Fibroblast of skin of scalp (primary cell): Measurements from ENCODE around the gene MAP3K6. TPM values are rescaled to one million over a fixed set of nuclear protein-coding genes. Genes with fewer than 3 reads are reported as not detected.
"Not testable (repeated sequence)": the region's sequence is repeated elsewhere in the genome, so short reads cannot be mapped to it uniquely, and the experiment has no call there.

Experiments
- DNase-seq: peaks from one replicate; pipeline ENCODE4 v3.0.0-alpha.2; 2013
- polyA plus RNA-seq, 2 experiments: library from polyadenylated mRNA; unstranded; fragments of 120-200 nt; gene quantifications; one replicate each; pipeline ENCODE4 v1.2.1, GENCODE V29; 2013; ENCODE audit not compliant: insufficient read length in 2 of 2

MAP3K6 gene
- polyA plus RNA-seq (2013, experiment 1 of 2; ENCODE audit: insufficient read length) = 26.6 TPM
- polyA plus RNA-seq (2013, experiment 2 of 2; ENCODE audit: insufficient read length) = 23.1 TPM

- peak; percentile 82 for DNase-seq
Observed at GRCh38 chr1:27366411-27367159, at the start of gene MAP3K6. TSS of gene MAP3K6 (minus strand) at chr1:27366961. CDS start at chr1:27366597, 364 bp downstream.

DNA sequence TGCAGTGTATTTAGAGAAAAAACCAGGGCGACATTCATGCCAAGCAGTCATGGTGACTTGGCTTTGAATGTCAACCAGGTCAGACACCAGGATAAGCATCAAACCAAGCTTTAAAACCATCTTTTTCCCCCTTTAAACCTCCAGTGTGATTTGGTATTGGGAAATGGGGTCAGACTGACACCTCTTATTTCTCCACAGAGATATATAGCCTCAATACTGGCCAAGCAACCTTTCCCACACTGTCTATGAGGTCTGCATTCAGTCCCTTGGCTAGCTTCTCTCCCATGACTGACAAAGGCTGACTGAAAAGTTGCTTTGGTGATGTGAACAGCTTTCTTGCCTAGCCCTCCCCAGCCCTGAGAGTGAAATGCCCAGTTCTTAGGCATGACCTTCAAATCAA is 47.3 kb upstream of the MAP3K6 start:
- DNase-seq = no peak

- DNase-seq = no peak
Observed at GRCh38 chr1:27413004-27413403, 46.2 kb upstream of the MAP3K6 start.

DNA sequence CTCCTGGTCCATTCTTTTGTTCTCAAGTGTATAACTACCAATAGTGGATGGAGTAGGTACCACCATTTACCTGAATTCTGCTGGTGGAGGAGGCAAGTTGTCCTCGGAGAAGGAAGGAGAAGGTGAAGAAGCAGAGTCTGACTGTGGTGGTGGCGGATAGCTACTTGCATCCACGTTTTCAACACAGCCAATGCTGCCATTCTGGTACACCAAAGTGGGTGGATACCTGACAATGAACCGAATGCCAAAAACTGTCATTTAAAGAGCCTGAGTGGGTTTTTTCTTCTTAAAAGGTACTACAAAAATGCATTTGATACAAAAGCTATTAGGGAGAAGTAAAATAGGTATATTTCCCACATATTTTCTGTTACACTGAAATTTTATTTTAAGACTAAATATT is 45.7 kb upstream of the MAP3K6 start:
- DNase-seq = no peak

DNA sequence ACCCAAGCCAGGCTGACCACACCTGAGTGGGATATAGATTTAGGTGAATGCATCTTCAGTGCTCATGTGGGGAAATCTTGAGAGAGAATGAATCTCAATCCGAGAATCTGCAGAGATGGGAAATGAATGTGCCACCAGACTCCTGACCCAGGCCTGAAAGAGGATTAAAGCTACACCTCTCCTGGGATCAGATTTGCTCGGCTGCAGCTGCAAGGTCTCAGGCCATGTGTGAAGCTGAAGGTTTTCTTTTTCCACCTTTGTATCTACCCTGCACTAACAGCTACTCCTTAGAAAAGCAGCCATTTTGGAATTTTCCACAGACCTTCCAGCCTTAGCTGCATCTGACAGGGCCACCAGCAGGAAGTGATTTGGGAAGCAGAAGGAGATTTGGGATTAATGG is 43.9 kb upstream of the MAP3K6 start:
- no peak for DNase-seq

DNA sequence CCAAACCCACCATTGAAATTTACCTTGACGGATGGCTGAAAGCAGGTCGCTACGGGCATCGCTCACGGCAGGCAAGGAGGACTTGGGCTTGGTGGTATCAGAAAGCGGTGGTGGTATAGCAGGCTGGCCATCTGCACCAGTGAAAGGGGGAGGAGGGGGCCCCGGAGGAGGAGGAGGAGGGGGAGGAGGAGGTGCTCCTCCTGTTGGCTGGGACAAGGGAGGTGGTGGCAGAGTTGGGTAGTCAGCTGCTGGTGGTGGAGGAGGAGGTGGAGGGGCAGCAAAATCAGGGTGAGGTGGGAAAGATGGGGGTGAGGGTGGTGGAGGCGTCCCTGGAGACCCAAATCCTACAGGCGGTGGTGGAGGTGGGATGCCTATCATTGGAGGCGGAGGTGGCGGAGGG is 42.9 kb upstream of the MAP3K6 start:
- no peak for DNase-seq

DNA sequence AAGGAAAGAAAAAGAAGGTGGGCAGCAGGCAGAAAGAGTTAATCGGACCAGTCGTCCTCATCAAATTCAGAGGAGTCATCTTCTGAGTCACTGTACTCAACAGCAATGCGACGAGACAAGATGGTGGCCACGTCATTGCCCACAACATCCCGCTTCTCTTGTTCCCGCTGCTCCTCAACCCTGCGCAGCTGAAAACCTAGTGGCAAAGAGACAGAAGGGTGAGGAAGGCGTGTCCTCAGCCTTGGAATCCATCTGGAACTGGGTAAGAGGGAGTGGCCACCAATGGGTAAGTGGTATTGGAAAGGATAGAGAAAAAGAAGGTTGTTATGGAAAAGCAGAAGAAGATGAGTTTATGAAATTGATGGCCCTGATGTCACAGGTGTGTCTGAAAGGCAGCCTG is 41.4 kb upstream of the MAP3K6 start:
- peak; percentile 30 for DNase-seq

GRCh38 chr1:27406791-27407190 is 40.0 kb upstream of the MAP3K6 start:
- not testable (repeated sequence) for DNase-seq

GRCh38 chr1:27406362-27406680 is 39.6 kb upstream of the MAP3K6 start:
- no peak for DNase-seq

GRCh38 chr1:27405598-27406361 is 39.0 kb upstream of the MAP3K6 start:
- not testable (repeated sequence) for DNase-seq

- DNase-seq = peak; percentile 93
Observed at GRCh38 chr1:27405074-27405473, 38.3 kb upstream of the MAP3K6 start.

- DNase-seq = no peak
Observed at GRCh38 chr1:27403931-27404330, 37.2 kb upstream of the MAP3K6 start.

- peak; percentile 76 for DNase-seq
Observed at GRCh38 chr1:27403065-27403726, 36.4 kb upstream of the MAP3K6 start.

DNA sequence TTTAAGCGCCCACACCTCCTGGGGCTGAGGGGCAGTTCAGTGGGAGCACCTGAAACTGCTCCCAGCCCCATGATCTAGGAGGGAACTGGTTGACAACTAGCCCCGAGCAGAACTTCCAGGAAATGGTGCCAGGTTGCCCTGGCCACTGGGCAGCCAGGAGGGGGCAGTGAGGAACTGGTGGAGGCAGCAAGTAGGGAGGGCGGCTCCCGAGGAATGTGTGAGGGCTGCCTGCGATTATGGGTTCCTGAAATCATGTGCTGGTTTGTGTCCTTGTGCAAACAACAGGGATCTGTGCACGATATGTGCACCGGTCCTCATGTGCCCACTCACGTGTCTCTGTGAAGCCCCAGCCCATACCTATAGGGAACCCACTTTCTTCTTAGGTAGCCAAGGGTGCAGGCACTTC is 35.6 kb upstream of the MAP3K6 start:
- peak; percentile 61 for DNase-seq

- no peak for DNase-seq
Observed at GRCh38 chr1:27400963-27401341, 34.2 kb upstream of the MAP3K6 start.

GRCh38 chr1:27400082-27400962 is 33.6 kb upstream of the MAP3K6 start:
- no peak for DNase-seq

DNA sequence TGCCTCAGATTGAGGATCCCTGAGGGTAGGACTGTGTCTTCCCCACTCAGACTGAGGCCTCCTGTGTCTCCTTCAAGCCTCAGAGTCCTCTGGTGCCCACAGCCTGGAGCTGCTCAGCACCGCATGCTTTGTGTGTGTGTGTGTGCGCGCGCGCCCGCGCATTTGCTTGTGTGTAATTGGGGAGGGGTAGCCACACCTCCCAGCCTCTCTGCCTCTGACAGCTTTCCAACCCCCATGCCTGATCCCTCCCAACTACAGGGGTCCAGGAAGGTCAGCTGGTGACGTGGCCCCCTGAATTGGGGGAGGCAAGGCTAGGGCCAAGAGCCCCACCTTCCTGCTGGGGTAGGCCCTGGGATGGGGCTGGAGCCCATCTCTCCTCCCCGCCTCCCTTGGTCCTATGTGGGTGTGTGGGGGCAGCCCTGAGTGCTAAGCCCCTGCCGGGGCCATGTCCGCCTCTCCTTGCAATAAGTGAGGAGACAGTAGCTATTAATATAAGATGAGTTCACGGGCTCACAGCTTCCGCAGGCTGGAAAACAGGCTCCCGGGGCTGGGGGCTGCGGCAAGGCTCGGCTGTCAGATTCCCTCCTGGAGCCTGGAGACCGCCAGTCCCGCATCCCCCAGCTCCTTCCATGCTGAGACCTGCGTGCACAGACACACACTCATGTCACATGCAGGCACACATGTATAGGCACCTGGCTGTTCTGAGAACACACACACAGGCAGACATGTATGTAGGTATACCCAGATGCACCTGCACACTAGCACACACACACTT is 32.7 kb upstream of the MAP3K6 start:
- peak; percentile 40 for DNase-seq

- DNase-seq = no peak
Observed at GRCh38 chr1:27398405-27399149, 31.8 kb upstream of the MAP3K6 start.

- no peak for DNase-seq
Observed at GRCh38 chr1:27397749-27398148, 31.0 kb upstream of the MAP3K6 start.

GRCh38 chr1:27397110-27397509 is 30.3 kb upstream of the MAP3K6 start:
- DNase-seq = no peak
